ENCODE measurements around the gene LRIG2.
"Not testable (repeated sequence)": the region's sequence is repeated elsewhere in the genome, so short reads cannot be mapped to it uniquely, and the experiment has no call there.

Gene LRIG2

DNA sequence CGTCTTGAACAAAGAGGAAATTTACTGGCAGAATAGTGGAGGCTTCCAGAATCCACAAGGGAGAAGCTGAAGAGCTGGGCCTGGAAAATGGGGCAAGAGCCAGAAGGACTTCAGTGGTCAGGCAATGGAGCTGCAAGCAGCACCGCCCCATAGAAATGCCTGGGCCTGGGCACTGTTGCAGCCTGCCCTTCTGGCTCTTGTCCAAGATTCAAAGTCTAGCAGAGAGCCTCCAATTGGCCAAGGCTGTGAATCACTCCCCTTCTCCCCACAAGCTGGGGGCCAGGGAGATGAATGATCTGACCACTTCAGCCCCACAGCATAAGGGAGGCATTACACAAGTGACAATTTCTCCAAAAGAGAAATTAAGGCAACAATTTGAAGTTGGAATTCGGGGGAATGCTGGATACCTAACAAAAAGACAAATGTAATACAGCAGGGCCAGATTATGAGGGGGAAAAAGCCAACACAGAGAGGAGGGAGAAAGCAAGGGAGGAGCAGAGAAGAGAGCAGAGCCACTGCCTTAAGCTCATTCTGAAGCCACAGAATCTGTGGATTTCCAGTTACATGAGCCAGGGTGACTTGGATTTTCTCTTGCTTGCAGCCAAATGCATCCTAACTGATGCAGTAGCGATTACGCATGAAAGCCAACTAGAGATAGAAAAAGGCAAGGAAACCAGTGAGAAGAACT, 80.3 kb downstream of the LRIG2 start:
- Histone ChIP-seq H3K79me2 (ENCODE audit: low read length) (no peaks in the 10 kb centered on the region), H3K9me3 (ENCODE audit: insufficient read depth, low read length) (no peaks in the 10 kb centered on the region), H3K9ac (ENCODE audit: low read length) (no peak overlapping the region), H2AFZ (ENCODE audit: low read depth, low read length) (no peak overlapping the region), H3K4me2 (ENCODE audit: low read length) (no peak overlapping the region), H4K20me1 (ENCODE audit: insufficient read depth, low read length) (no peaks in the 10 kb centered on the region), H3K27ac (ENCODE audit: low read length) (no peak overlapping the region), H3K36me3 (replicated peaks; ENCODE audit: low read depth, low read length) (no peaks in the 10 kb centered on the region), H3K4me1 (ENCODE audit: low read length) (peaks cover 7% of the 10 kb centered on the region), H3K4me3 (ENCODE audit: low read length) (no peak overlapping the region), H3K27me3 (ENCODE audit: low read depth, low read length) (no peaks in the 10 kb centered on the region)
- TF ChIP-seq, protein P1, sequence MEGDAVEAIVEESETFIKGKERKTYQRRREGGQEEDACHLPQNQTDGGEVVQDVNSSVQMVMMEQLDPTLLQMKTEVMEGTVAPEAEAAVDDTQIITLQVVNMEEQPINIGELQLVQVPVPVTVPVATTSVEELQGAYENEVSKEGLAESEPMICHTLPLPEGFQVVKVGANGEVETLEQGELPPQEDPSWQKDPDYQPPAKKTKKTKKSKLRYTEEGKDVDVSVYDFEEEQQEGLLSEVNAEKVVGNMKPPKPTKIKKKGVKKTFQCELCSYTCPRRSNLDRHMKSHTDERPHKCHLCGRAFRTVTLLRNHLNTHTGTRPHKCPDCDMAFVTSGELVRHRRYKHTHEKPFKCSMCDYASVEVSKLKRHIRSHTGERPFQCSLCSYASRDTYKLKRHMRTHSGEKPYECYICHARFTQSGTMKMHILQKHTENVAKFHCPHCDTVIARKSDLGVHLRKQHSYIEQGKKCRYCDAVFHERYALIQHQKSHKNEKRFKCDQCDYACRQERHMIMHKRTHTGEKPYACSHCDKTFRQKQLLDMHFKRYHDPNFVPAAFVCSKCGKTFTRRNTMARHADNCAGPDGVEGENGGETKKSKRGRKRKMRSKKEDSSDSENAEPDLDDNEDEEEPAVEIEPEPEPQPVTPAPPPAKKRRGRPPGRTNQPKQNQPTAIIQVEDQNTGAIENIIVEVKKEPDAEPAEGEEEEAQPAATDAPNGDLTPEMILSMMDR (IDR thresholded peaks at IDR 0.05; ENCODE audit: low read depth, low read length) = no peak
- TF ChIP-seq EZH2phosphoT487 (IDR thresholded peaks at IDR 0.05; ENCODE audit: low read depth) = no peak

DNA sequence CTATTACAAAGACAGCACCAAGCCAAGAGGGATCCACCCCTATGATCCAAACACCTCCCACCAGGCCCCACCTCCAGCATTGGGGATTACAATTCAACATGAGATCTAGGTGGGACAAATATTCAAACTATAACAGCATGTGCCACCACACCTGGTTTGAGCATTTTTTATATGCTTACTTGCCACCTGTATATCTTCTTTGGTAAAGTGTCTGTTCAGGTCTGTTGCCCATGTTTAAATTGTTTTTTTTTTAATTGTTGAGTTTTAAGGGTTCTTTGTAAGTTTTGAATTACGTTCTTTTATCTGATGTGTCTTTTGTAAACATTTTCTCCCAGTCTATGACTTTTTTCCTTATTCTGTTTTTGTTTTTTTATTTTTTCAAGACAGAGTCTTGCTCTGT, 83.4 kb downstream of the LRIG2 start:
- no peak overlapping the region for H3K27ac ChIP-seq (ENCODE audit: low read length)
- no peaks in the 10 kb centered on the region for H3K9me3 ChIP-seq (ENCODE audit: insufficient read depth, low read length)
- H2AFZ ChIP-seq (ENCODE audit: low read depth, low read length) = no peak overlapping the region
- H4K20me1 ChIP-seq (ENCODE audit: insufficient read depth, low read length) = no peaks in the 10 kb centered on the region
- no peaks in the 10 kb centered on the region for H3K27me3 ChIP-seq (ENCODE audit: low read depth, low read length)
- H3K4me2 ChIP-seq (ENCODE audit: low read length) = no peak overlapping the region
- H3K9ac ChIP-seq (ENCODE audit: low read length) = no peak overlapping the region
- H3K36me3 ChIP-seq (replicated peaks; ENCODE audit: low read depth, low read length) = no peaks in the 10 kb centered on the region
- peaks cover 7% of the 10 kb centered on the region for H3K4me1 ChIP-seq (ENCODE audit: low read length)
- no peak for TF ChIP-seq EZH2phosphoT487 (IDR thresholded peaks at IDR 0.05; ENCODE audit: low read depth)
- TF ChIP-seq, protein P1 (IDR thresholded peaks at IDR 0.05; ENCODE audit: low read depth, low read length) = no peak
- H3K4me3 ChIP-seq (ENCODE audit: low read length) = no peak overlapping the region
- no peaks in the 10 kb centered on the region for H3K79me2 ChIP-seq (ENCODE audit: low read length)

DNA sequence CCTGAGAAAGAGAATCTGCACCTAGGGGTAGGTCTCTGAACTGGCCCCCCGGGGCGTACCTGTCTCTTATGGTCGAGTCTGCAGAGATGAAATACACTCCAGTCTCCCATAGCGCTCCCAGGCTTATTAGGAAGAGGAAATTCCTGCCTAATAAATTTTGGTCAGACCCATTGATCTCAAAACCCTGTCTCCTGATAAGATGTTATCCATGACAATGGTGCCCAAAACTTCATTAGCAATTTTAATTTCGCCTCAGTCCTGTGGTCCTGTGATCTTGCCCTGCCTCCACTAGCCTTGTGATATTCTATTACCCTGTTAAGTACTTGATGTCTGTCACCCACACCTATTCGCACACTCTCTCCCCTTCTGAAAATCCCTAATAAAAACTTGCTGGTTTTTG, 85.7 kb downstream of the LRIG2 start:
- not testable (repeated sequence) for H3K27ac ChIP-seq (ENCODE audit: low read length); H3K4me3 ChIP-seq (ENCODE audit: low read length); H2AFZ ChIP-seq (ENCODE audit: low read depth, low read length); H3K9ac ChIP-seq (ENCODE audit: low read length); H3K4me1 ChIP-seq (ENCODE audit: low read length); H4K20me1 ChIP-seq (ENCODE audit: insufficient read depth, low read length); H3K9me3 ChIP-seq (ENCODE audit: insufficient read depth, low read length); H3K36me3 ChIP-seq (replicated peaks; ENCODE audit: low read depth, low read length); H3K4me2 ChIP-seq (ENCODE audit: low read length); H3K27me3 ChIP-seq (ENCODE audit: low read depth, low read length); H3K79me2 ChIP-seq (ENCODE audit: low read length)

DNA sequence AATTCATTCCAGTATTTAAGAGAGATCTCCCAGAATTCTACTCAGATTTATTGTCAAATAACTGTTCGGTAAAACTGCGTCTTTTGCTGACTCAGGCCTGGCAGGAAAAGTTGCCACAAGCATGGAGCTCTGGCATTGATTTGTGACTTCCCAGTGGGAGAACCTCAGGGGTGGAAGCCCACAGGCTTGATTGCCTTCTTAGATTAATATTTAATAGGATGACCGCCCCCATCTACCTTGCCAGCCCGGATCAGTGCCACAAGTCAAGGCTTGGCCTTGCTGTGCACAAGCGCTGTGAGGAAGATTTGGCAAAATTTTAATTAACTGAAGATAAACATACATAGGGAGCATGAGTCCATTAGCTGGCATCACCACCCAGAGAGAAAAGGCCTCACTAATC, 93.5 kb downstream of the LRIG2 start:
- Histone ChIP-seq H4K20me1 (ENCODE audit: insufficient read depth, low read length) (no peaks in the 10 kb centered on the region), H3K4me1 (ENCODE audit: low read length) (peaks cover 12% of the 10 kb centered on the region), H3K27ac (ENCODE audit: low read length) (no peak overlapping the region), H3K27me3 (ENCODE audit: low read depth, low read length) (no peaks in the 10 kb centered on the region), H2AFZ (ENCODE audit: low read depth, low read length) (no peak overlapping the region), H3K36me3 (replicated peaks; ENCODE audit: low read depth, low read length) (no peaks in the 10 kb centered on the region), H3K4me2 (ENCODE audit: low read length) (no peak overlapping the region), H3K4me3 (ENCODE audit: low read length) (no peak overlapping the region), H3K9me3 (ENCODE audit: insufficient read depth, low read length) (no peaks in the 10 kb centered on the region), H3K79me2 (ENCODE audit: low read length) (no peaks in the 10 kb centered on the region), H3K9ac (ENCODE audit: low read length) (no peak overlapping the region)
- no peak for TF ChIP-seq EZH2phosphoT487 (IDR thresholded peaks at IDR 0.05; ENCODE audit: low read depth)
- TF ChIP-seq, protein P1 (IDR thresholded peaks at IDR 0.05; ENCODE audit: low read depth, low read length) = no peak
